GM12878 (cell line): ENCODE results near the gene PRSS2.

ENCODE experiments used
- BACH1 ChIP-seq: fragments of 450-650 bp; IDR thresholded peaks from 2 replicates; pipeline ENCODE4 v1.6.1; 2017; ENCODE audit warnings: mild to moderate bottlenecking, borderline replicate concordance
- CEBPB ChIP-seq, 2 experiments: fragments of 150-350 bp in 1 of 2; IDR thresholded peaks; 2 replicates each; pipeline ENCODE4 v1.6.1; 2012 to 2014; ENCODE audit warnings: low read depth in 2 of 2, low read length in 2 of 2, borderline replicate concordance in 1 of 2, inconsistent platforms in 1 of 2
- EP300 ChIP-seq, 2 experiments: fragments of 150-350 bp in 1 of 2; IDR thresholded peaks; 2 replicates each; pipeline ENCODE4 v1.6.1; 2011 to 2012; ENCODE audit warnings: low read depth in 2 of 2, low read length in 2 of 2, borderline replicate concordance in 1 of 2, improper control_type of control experiment in 1 of 2, inconsistent platforms in 1 of 2; ENCODE audit not compliant: control insufficient read depth in 1 of 2
- GABPA ChIP-seq: IDR thresholded peaks from 2 replicates; pipeline ENCODE4 v1.6.1; 2014; ENCODE audit warnings: antibody characterized with exemption, low read depth, mild to moderate bottlenecking, inconsistent platforms
- HDGF ChIP-seq: fragments of 450-650 bp; IDR thresholded peaks from 2 replicates; pipeline ENCODE4 v1.6.1; 2016; ENCODE audit warnings: antibody characterized with exemption
- JUND ChIP-seq: IDR thresholded peaks from 2 replicates; pipeline ENCODE4 v1.6.1; 2012; ENCODE audit warnings: low read depth, mild to moderate bottlenecking, low read length, improper control_type of control experiment, moderate library complexity
- NR2C1 ChIP-seq: fragments of 450-650 bp; IDR thresholded peaks from 2 replicates; pipeline ENCODE4 v1.6.1; 2017; ENCODE audit warnings: antibody characterized with exemption, mild to moderate bottlenecking, moderate library complexity
- RCOR1 ChIP-seq: conservative IDR thresholded peaks from 2 replicates; pipeline ENCODE4 v1.6.1; 2012; ENCODE audit warnings: low read depth, low read length, improper control_type of control experiment
- ZNF384 ChIP-seq: IDR thresholded peaks from 2 replicates; pipeline ENCODE4 v1.6.1; 2012; ENCODE audit warnings: low read depth, mild to moderate bottlenecking, low read length, improper control_type of control experiment, borderline replicate concordance
- TF ChIP-seq, protein P1 (sequence below), 3 experiments: IDR thresholded peaks in 2 of 3; conservative IDR thresholded peaks in 1 of 3; 2 replicates each; pipeline ENCODE4 v1.5.1; 2011; ENCODE audit warnings: low read depth in 3 of 3, low read length in 3 of 3, mild to moderate bottlenecking in 3 of 3, control low read depth in 2 of 3, moderate library complexity in 2 of 3, inconsistent platforms in 1 of 3, mixed read lengths in 1 of 3; ENCODE audit not compliant: control insufficient read depth in 2 of 3, insufficient read depth in 1 of 3; ENCODE audit errors: extremely low read depth in 1 of 3
- TF ChIP-seq, protein P2 (sequence below): IDR thresholded peaks from 2 replicates; pipeline ENCODE4 v1.6.1; 2012; ENCODE audit warnings: low read depth, low read length, improper control_type of control experiment
- TF ChIP-seq, protein P3 (sequence below): fragments of 450-650 bp; IDR thresholded peaks from 2 replicates; pipeline ENCODE4 v1.6.1; 2017; ENCODE audit warnings: antibody characterized with exemption, mild to moderate bottlenecking, moderate library complexity
- TF ChIP-seq, protein P4 (sequence below): IDR thresholded peaks from 2 replicates; pipeline ENCODE4 v1.6.1; 2012; ENCODE audit warnings: low read depth, low read length, improper control_type of control experiment
- TF ChIP-seq, protein P5 (sequence below): fragments of 450-650 bp; formaldehyde crosslinking; IDR thresholded peaks from 2 replicates; pipeline ENCODE4 v1.5.0; 2022; ENCODE audit warnings: mild to moderate bottlenecking, missing genetic modification characterization

DNA sequence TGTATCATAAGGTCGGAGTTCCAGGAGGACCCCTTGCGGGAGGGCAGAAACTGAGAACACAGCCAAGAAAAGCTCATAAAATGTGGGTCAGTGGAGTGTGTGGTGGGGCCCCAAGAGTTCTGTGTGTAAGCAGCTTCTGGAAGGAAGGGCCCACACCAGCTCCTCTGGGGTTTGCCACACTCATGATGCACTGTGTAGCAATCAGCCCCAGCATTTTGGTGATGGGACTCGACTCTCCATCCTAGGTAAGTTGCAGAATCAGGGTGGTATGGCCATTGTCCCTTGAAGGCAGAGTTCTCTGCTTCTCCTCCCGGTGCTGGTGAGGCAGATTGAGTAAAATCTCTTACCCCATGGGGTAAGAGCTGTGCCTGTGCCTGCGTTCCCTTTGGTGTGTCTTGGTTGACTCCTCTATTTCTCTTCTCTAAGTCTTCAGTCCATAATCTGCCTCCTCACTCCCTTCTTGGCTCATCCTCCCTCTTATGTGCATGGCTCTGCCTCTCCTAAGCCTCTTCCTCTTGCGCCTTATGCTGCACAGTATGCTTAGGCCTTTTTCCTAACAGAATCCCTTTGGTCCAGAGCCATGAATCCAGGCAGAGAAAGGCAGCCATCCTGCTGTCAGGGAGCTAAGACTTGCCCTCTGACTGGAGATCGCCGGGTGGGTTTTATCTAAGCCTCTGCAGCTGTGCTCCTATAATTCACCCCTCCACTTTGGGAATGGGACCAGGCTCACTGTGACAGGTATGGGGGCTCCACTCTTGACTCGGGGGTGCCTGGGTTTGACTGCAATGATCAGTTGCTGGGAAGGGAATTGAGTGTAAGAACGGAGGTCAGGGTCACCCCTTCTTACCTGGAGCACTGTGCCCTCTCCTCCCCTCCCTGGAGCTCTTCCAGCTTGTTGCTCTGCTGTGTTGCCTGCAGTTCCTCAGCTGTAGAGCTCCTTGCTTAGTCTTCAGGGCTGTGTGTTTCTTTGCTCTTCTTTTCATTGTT, 17.8 kb downstream of the PRSS2 start:
- TF ChIP-seq, protein P1, sequence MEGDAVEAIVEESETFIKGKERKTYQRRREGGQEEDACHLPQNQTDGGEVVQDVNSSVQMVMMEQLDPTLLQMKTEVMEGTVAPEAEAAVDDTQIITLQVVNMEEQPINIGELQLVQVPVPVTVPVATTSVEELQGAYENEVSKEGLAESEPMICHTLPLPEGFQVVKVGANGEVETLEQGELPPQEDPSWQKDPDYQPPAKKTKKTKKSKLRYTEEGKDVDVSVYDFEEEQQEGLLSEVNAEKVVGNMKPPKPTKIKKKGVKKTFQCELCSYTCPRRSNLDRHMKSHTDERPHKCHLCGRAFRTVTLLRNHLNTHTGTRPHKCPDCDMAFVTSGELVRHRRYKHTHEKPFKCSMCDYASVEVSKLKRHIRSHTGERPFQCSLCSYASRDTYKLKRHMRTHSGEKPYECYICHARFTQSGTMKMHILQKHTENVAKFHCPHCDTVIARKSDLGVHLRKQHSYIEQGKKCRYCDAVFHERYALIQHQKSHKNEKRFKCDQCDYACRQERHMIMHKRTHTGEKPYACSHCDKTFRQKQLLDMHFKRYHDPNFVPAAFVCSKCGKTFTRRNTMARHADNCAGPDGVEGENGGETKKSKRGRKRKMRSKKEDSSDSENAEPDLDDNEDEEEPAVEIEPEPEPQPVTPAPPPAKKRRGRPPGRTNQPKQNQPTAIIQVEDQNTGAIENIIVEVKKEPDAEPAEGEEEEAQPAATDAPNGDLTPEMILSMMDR (IDR thresholded peaks at IDR 0.05 in 2 of 3, conservative IDR thresholded peaks at IDR 0.05 in 1 of 3; ENCODE audit: control insufficient read depth in 2 of 3, extremely low read depth in 1 of 3, insufficient read depth in 1 of 3, low read depth in 3 of 3, low read length in 3 of 3), result no peak
- TF ChIP-seq, protein P2, sequence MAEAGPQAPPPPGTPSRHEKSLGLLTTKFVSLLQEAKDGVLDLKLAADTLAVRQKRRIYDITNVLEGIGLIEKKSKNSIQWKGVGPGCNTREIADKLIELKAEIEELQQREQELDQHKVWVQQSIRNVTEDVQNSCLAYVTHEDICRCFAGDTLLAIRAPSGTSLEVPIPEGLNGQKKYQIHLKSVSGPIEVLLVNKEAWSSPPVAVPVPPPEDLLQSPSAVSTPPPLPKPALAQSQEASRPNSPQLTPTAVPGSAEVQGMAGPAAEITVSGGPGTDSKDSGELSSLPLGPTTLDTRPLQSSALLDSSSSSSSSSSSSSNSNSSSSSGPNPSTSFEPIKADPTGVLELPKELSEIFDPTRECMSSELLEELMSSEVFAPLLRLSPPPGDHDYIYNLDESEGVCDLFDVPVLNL, result no peak
- no peak for TF ChIP-seq JUND
- TF ChIP-seq BACH1, result no peak
- TF ChIP-seq GABPA, result no peak
- TF ChIP-seq HDGF, result no peak
- no peak for TF ChIP-seq CEBPB (IDR thresholded peaks at IDR 0.05; ENCODE audit: borderline replicate concordance in 1 of 2, low read depth in 2 of 2, low read length in 2 of 2)
- no peak for TF ChIP-seq RCOR1
- no peak for TF ChIP-seq EP300 (IDR thresholded peaks at IDR 0.05; ENCODE audit: borderline replicate concordance in 1 of 2, control insufficient read depth in 1 of 2, low read depth in 2 of 2, low read length in 2 of 2)
- TF ChIP-seq NR2C1, result no peak
- TF ChIP-seq, protein P3, sequence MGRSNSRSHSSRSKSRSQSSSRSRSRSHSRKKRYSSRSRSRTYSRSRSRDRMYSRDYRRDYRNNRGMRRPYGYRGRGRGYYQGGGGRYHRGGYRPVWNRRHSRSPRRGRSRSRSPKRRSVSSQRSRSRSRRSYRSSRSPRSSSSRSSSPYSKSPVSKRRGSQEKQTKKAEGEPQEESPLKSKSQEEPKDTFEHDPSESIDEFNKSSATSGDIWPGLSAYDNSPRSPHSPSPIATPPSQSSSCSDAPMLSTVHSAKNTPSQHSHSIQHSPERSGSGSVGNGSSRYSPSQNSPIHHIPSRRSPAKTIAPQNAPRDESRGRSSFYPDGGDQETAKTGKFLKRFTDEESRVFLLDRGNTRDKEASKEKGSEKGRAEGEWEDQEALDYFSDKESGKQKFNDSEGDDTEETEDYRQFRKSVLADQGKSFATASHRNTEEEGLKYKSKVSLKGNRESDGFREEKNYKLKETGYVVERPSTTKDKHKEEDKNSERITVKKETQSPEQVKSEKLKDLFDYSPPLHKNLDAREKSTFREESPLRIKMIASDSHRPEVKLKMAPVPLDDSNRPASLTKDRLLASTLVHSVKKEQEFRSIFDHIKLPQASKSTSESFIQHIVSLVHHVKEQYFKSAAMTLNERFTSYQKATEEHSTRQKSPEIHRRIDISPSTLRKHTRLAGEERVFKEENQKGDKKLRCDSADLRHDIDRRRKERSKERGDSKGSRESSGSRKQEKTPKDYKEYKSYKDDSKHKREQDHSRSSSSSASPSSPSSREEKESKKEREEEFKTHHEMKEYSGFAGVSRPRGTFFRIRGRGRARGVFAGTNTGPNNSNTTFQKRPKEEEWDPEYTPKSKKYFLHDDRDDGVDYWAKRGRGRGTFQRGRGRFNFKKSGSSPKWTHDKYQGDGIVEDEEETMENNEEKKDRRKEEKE, result no peak
- TF ChIP-seq, protein P4, sequence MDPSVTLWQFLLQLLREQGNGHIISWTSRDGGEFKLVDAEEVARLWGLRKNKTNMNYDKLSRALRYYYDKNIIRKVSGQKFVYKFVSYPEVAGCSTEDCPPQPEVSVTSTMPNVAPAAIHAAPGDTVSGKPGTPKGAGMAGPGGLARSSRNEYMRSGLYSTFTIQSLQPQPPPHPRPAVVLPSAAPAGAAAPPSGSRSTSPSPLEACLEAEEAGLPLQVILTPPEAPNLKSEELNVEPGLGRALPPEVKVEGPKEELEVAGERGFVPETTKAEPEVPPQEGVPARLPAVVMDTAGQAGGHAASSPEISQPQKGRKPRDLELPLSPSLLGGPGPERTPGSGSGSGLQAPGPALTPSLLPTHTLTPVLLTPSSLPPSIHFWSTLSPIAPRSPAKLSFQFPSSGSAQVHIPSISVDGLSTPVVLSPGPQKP, result no peak
- TF ChIP-seq, protein P5, sequence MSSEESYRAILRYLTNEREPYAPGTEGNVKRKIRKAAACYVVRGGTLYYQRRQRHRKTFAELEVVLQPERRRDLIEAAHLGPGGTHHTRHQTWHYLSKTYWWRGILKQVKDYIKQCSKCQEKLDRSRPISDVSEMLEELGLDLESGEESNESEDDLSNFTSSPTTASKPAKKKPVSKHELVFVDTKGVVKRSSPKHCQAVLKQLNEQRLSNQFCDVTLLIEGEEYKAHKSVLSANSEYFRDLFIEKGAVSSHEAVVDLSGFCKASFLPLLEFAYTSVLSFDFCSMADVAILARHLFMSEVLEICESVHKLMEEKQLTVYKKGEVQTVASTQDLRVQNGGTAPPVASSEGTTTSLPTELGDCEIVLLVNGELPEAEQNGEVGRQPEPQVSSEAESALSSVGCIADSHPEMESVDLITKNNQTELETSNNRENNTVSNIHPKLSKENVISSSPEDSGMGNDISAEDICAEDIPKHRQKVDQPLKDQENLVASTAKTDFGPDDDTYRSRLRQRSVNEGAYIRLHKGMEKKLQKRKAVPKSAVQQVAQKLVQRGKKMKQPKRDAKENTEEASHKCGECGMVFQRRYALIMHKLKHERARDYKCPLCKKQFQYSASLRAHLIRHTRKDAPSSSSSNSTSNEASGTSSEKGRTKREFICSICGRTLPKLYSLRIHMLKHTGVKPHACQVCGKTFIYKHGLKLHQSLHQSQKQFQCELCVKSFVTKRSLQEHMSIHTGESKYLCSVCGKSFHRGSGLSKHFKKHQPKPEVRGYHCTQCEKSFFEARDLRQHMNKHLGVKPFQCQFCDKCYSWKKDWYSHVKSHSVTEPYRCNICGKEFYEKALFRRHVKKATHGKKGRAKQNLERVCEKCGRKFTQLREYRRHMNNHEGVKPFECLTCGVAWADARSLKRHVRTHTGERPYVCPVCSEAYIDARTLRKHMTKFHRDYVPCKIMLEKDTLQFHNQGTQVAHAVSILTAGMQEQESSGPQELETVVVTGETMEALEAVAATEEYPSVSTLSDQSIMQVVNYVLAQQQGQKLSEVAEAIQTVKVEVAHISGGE (CRISPR knock-in tag), result no peak
- no peak for TF ChIP-seq ZNF384
